Amniotic stem cell (primary cell): ENCODE measurements around the gene POLR1E.
A peak's percentile ranks its signal among the peaks of the same experiment; 100 is the strongest.
"Not testable (repeated sequence)": the region's sequence is repeated elsewhere in the genome, so short reads cannot be mapped to it uniquely, and the experiment has no call there.

Experiments used
- DNase-seq: peaks from one replicate; lab custom pipeline; 2025; lab: John Stamatoyannopoulos, UW

The POLR1E gene

GRCh38 chr9:37464426-37465248, 21.1 kb upstream of the POLR1E start:
- peak; percentile 54 for DNase-seq

GRCh38 chr9:37465249-37466036, 20.3 kb upstream of the POLR1E start, which contains the start of gene ZBTB5:
ZBTB5 (minus strand) TSS chr9:37465450; CDS start chr9:37442551, 22,899 bp downstream.
- peak; percentile 99 for DNase-seq

- DNase-seq: peak; percentile 39
Measured at GRCh38 chr9:37466037-37466709, 19.6 kb upstream of the POLR1E start.

GRCh38 chr9:37467530-37467929, 18.2 kb upstream of the POLR1E start:
- not testable (repeated sequence) for DNase-seq

- DNase-seq: no peak
Measured at GRCh38 chr9:37468620-37469019, 17.1 kb upstream of the POLR1E start.

- DNase-seq: peak; percentile 63
Measured at GRCh38 chr9:37471942-37472684, 13.6 kb upstream of the POLR1E start.

- not testable (repeated sequence) for DNase-seq
Measured at GRCh38 chr9:37473982-37474381, 11.8 kb upstream of the POLR1E start.

GRCh38 chr9:37474438-37474837, 11.3 kb upstream of the POLR1E start:
- DNase-seq: no peak

GRCh38 chr9:37476930-37477329, 8.8 kb upstream of the POLR1E start:
- DNase-seq: no peak

- DNase-seq: not testable (repeated sequence)
Measured at GRCh38 chr9:37477443-37477842, 8.3 kb upstream of the POLR1E start.

GRCh38 chr9:37477987-37478619, 7.6 kb upstream of the POLR1E start:
- DNase-seq: not testable (repeated sequence)

- no peak for DNase-seq
Measured at GRCh38 chr9:37480759-37481158, 5.0 kb upstream of the POLR1E start.

- no peak for DNase-seq
Measured at GRCh38 chr9:37486256-37486615, 488 bp downstream of the POLR1E start.

- peak; percentile 85 for DNase-seq
Measured at GRCh38 chr9:37486616-37487548, 1.1 kb downstream of the POLR1E start.

- no peak for DNase-seq
Measured at GRCh38 chr9:37491939-37492338, 6.2 kb downstream of the POLR1E start.

GRCh38 chr9:37495571-37495970, 9.8 kb downstream of the POLR1E start:
- DNase-seq: no peak

- no peak for DNase-seq
Measured at GRCh38 chr9:37496020-37496419, 10.3 kb downstream of the POLR1E start.

GRCh38 chr9:37497320-37497719, 11.6 kb downstream of the POLR1E start:
- no peak for DNase-seq

GRCh38 chr9:37498457-37498856, 12.7 kb downstream of the POLR1E start:
- no peak for DNase-seq

GRCh38 chr9:37499297-37499696, 13.5 kb downstream of the POLR1E start:
- no peak for DNase-seq
